ENCODE results near the gene ITPK1.
"Not testable (repeated sequence)": the region's sequence is repeated elsewhere in the genome, so short reads cannot be mapped to it uniquely, and the experiment has no call there.

ITPK1 gene

GRCh38 chr14:93128725-93129459, 13.2 kb upstream of the ITPK1 start:
- no peak for DNase-seq

GRCh38 chr14:93126111-93126510, 10.4 kb upstream of the ITPK1 start:
- no peak for DNase-seq

GRCh38 chr14:93122826-93123225, 7.1 kb upstream of the ITPK1 start:
- no peak for DNase-seq

GRCh38 chr14:93121030-93121834, 5.5 kb upstream of the ITPK1 start:
- DNase-seq, result no peak

- peak; percentile 71 for DNase-seq
Observed at GRCh38 chr14:93120517-93120916, 4.8 kb upstream of the ITPK1 start.

GRCh38 chr14:93116676-93117200, 1.0 kb upstream of the ITPK1 start:
- no peak for DNase-seq

GRCh38 chr14:93115069-93115820, 480 bp downstream of the ITPK1 start:
- DNase-seq, result peak; percentile 74

- DNase-seq, result no peak
Observed at GRCh38 chr14:93114713-93115068, 1.0 kb downstream of the ITPK1 start.

- DNase-seq, result no peak
Observed at GRCh38 chr14:93114068-93114710, 1.5 kb downstream of the ITPK1 start.

- DNase-seq, result no peak
Observed at GRCh38 chr14:93113678-93114067, 2.1 kb downstream of the ITPK1 start.

- DNase-seq, result peak; percentile 72
Observed at GRCh38 chr14:93112891-93113677, 2.6 kb downstream of the ITPK1 start.

- peak; percentile 54 for DNase-seq
Observed at GRCh38 chr14:93111541-93111940, 4.2 kb downstream of the ITPK1 start.

- no peak for DNase-seq
Observed at GRCh38 chr14:93110856-93111419, 4.8 kb downstream of the ITPK1 start.

GRCh38 chr14:93109572-93110481, 5.9 kb downstream of the ITPK1 start:
- peak; percentile 70 for DNase-seq

GRCh38 chr14:93108105-93108504, 7.6 kb downstream of the ITPK1 start:
- peak; percentile 85 for DNase-seq

GRCh38 chr14:93107453-93107852, 8.3 kb downstream of the ITPK1 start:
- no peak for DNase-seq

- no peak for DNase-seq
Observed at GRCh38 chr14:93106541-93107156, 9.1 kb downstream of the ITPK1 start.

GRCh38 chr14:93105856-93106255, 9.9 kb downstream of the ITPK1 start:
- not testable (repeated sequence) for DNase-seq

- DNase-seq, result peak; percentile 78
Observed at GRCh38 chr14:93105362-93105761, 10.4 kb downstream of the ITPK1 start.

- no peak for DNase-seq
Observed at GRCh38 chr14:93104961-93105360, 10.8 kb downstream of the ITPK1 start.

Measured in MV-4-11 (cell line).